GM21825 (cell line): ENCODE measurements around the gene PSMG4.

ENCODE experiments used
- ATAC-seq: cut with Tn5 transposase; IDR thresholded peaks from one replicate; pipeline ENCODE4 v1.9.1; 2021; ENCODE audit warnings: mild to moderate bottlenecking, moderate library complexity; ENCODE audit not compliant: unreplicated experiment

The PSMG4 gene

GRCh38 chr6:3250231-3250675 is 8.5 kb upstream of the PSMG4 start:
- ATAC-seq, result no peak

- peak; percentile 81 for ATAC-seq
These were observed 7.1 kb upstream of the PSMG4 start for GRCh38 chr6:3251462-3252314.

GRCh38 chr6:3252369-3252768 is 6.4 kb upstream of the PSMG4 start:
- ATAC-seq, result no peak

GRCh38 chr6:3252861-3253596 is 5.7 kb upstream of the PSMG4 start:
- ATAC-seq, result no peak

GRCh38 chr6:3253597-3253961 is 5.2 kb upstream of the PSMG4 start:
- no peak for ATAC-seq

- no peak for ATAC-seq
These were observed 546 bp upstream of the PSMG4 start for GRCh38 chr6:3258201-3258600.

GRCh38 chr6:3259491-3259958 is 778 bp downstream of the PSMG4 start:
- ATAC-seq, result peak; percentile 24

- no peak for ATAC-seq
These were observed 1.5 kb downstream of the PSMG4 start for GRCh38 chr6:3260296-3260695.

- ATAC-seq, result no peak
These were observed 2.2 kb downstream of the PSMG4 start for GRCh38 chr6:3260772-3261517.

GRCh38 chr6:3261518-3261820 is 2.7 kb downstream of the PSMG4 start:
- no peak for ATAC-seq

- ATAC-seq, result no peak
These were observed 3.2 kb downstream of the PSMG4 start for GRCh38 chr6:3261921-3262320.

GRCh38 chr6:3263096-3263495 is 4.3 kb downstream of the PSMG4 start:
- ATAC-seq, result no peak

- no peak for ATAC-seq
These were observed 5.6 kb downstream of the PSMG4 start for GRCh38 chr6:3264356-3264755.

- ATAC-seq, result no peak
These were observed 6.9 kb downstream of the PSMG4 start for GRCh38 chr6:3265671-3266070.

- no peak for ATAC-seq
These were observed 7.4 kb downstream of the PSMG4 start for GRCh38 chr6:3266170-3266569.

- ATAC-seq, result no peak
These were observed 8.4 kb downstream of the PSMG4 start for GRCh38 chr6:3267162-3267561.

- ATAC-seq, result no peak
These were observed 9.9 kb downstream of the PSMG4 start for GRCh38 chr6:3268680-3269079.

GRCh38 chr6:3269281-3269975 is 10.7 kb downstream of the PSMG4 start:
- no peak for ATAC-seq

GRCh38 chr6:3270258-3270657 is 11.5 kb downstream of the PSMG4 start:
- ATAC-seq, result no peak

- ATAC-seq, result no peak
These were observed 13.0 kb downstream of the PSMG4 start for GRCh38 chr6:3271756-3272155.
